IMR-90 (cell line): ENCODE measurements around the gene BACE1. TPM values are rescaled to one million over a fixed set of nuclear protein-coding genes. Genes with fewer than 3 reads are reported as not detected.

Source experiments
- ATAC-seq: fragments of 200-7000 bp; cut with Tn5 transposase; 2 replicates; pipeline ENCODE4 v1.9.1; 2020; ENCODE audit warnings: low read depth, mild to moderate bottlenecking, moderate library complexity
- BruUV-seq: library from RNA; stranded (reverse); fragments of 400-500 nt; replicated peaks from 2 replicates; lab custom pipeline; 2021; lab: Mats Ljungman, UMichigan
- CTCF ChIA-PET: fragments of 300-600 bp; formaldehyde crosslinking; extraction: SDS; loops from one replicate; lab custom pipeline; 2021; ENCODE audit warnings: antibody characterized with exemption; lab: Yijun Ruan, JAX
- POLR2A ChIA-PET: fragments of 300-600 bp; sonication (Branson Sonifier 250); formaldehyde crosslinking; loops from one replicate; lab custom pipeline; 2022; ENCODE audit warnings: antibody characterized with exemption; ENCODE audit not compliant: unreplicated experiment; lab: Charles Lee
- DNase-seq: peaks from one replicate; pipeline ENCODE4 v3.0.0; 2013
- H2AFZ ChIP-seq: replicated peaks from 2 replicates; pipeline ENCODE3; 2013; ENCODE audit warnings: low read length, mild to moderate bottlenecking; ENCODE audit not compliant: poor library complexity
- H2AK5ac ChIP-seq: 2 replicates; pipeline ENCODE4 v1.6.1; 2013; ENCODE audit warnings: low read depth, low read length, inconsistent platforms
- H2AK9ac ChIP-seq: replicated peaks from 2 replicates; pipeline ENCODE3; 2013; ENCODE audit warnings: mild to moderate bottlenecking, low read depth, low read length, moderate library complexity; ENCODE audit not compliant: poor library complexity
- H2BK120ac ChIP-seq: 2 replicates; pipeline ENCODE4 v1.6.1; 2013; ENCODE audit warnings: low read depth, low read length, inconsistent platforms
- H2BK15ac ChIP-seq: 3 replicates; pipeline ENCODE4 v1.6.1; 2013; ENCODE audit warnings: low read depth, low read length, inconsistent platforms
- H2BK20ac ChIP-seq: 2 replicates; pipeline ENCODE4 v1.6.1; 2013; ENCODE audit warnings: low read depth, mild to moderate bottlenecking, inconsistent platforms, low read length, moderate library complexity
- H2BK5ac ChIP-seq: 2 replicates; pipeline ENCODE4 v1.6.1; 2013; ENCODE audit warnings: mild to moderate bottlenecking, low read depth, low read length, inconsistent platforms; ENCODE audit not compliant: poor library complexity, severe bottlenecking
- H3K14ac ChIP-seq: replicated peaks from 2 replicates; pipeline ENCODE4 v1.6.1; 2013; ENCODE audit warnings: low read depth, low read length, inconsistent platforms
- H3K18ac ChIP-seq: 2 replicates; pipeline ENCODE4 v1.6.1; 2013; ENCODE audit warnings: low read depth, low read length, control low read depth
- H3K23ac ChIP-seq: 2 replicates; pipeline ENCODE4 v1.6.1; 2013; ENCODE audit warnings: low read depth, low read length, inconsistent platforms
- H3K27ac ChIP-seq: 2 replicates; pipeline ENCODE4 v1.5.1; 2013; ENCODE audit warnings: mild to moderate bottlenecking, control low read depth, low read length; ENCODE audit not compliant: insufficient read depth
- H3K27me3 ChIP-seq: 2 replicates; pipeline ENCODE4 v1.6.1; 2013; ENCODE audit warnings: low read length; ENCODE audit not compliant: control insufficient read depth, insufficient read depth
- H3K36me3 ChIP-seq: 2 replicates; pipeline ENCODE4 v1.6.1; 2013; ENCODE audit warnings: low read length, mixed read lengths; ENCODE audit not compliant: control insufficient read depth, insufficient read depth
- H3K4ac ChIP-seq: 2 replicates; pipeline ENCODE4 v1.6.1; 2013; ENCODE audit warnings: low read depth, low read length, inconsistent platforms
- H3K4me1 ChIP-seq: 2 replicates; pipeline ENCODE4 v1.6.1; 2013; ENCODE audit warnings: low read length, mixed read lengths; ENCODE audit not compliant: control insufficient read depth, insufficient read depth
- H3K4me2 ChIP-seq: 2 replicates; pipeline ENCODE4 v1.6.1; 2013; ENCODE audit warnings: low read depth, mild to moderate bottlenecking, control low read depth, low read length, moderate library complexity
- H3K4me3 ChIP-seq: 2 replicates; pipeline ENCODE4 v1.5.1; 2013; ENCODE audit warnings: low read depth, mild to moderate bottlenecking, control low read depth, low read length, moderate library complexity; ENCODE audit not compliant: insufficient read depth
- H3K56ac ChIP-seq: 2 replicates; pipeline ENCODE4 v1.6.1; 2013; ENCODE audit warnings: low read length, inconsistent platforms; ENCODE audit not compliant: insufficient read depth; ENCODE audit errors: extremely low read depth
- H3K79me1 ChIP-seq, 2 experiments: 2 replicates each; pipeline ENCODE4 v1.6.1; 2013; ENCODE audit warnings: low read length in 2 of 2, inconsistent platforms in 1 of 2, low read depth in 1 of 2
- H3K9ac ChIP-seq: 2 replicates; pipeline ENCODE4 v1.6.1; 2013; ENCODE audit warnings: low read depth, low read length, control low read depth
- H3K9me1 ChIP-seq: 2 replicates; pipeline ENCODE4 v1.6.1; 2013; ENCODE audit warnings: low read length, inconsistent platforms; ENCODE audit not compliant: insufficient read depth
- H3K9me3 ChIP-seq: 2 replicates; pipeline ENCODE4 v1.6.1; 2013; ENCODE audit warnings: low read length; ENCODE audit not compliant: control insufficient read depth, insufficient read depth
- H4K20me1 ChIP-seq: 2 replicates; pipeline ENCODE4 v1.6.1; 2013; ENCODE audit warnings: low read length, inconsistent platforms; ENCODE audit not compliant: insufficient read depth
- H4K5ac ChIP-seq: 2 replicates; pipeline ENCODE4 v1.6.1; 2013; ENCODE audit warnings: mild to moderate bottlenecking, low read depth, low read length, control low read depth
- H4K8ac ChIP-seq, 2 experiments: 2 replicates each; pipeline ENCODE4 v1.6.1; 2013; ENCODE audit warnings: low read depth in 2 of 2, low read length in 2 of 2, control low read depth in 1 of 2, inconsistent platforms in 1 of 2
- H4K91ac ChIP-seq: 2 replicates; pipeline ENCODE4 v1.6.1; 2013; ENCODE audit warnings: low read depth, low read length, inconsistent platforms; ENCODE audit not compliant: insufficient read depth
- MAZ ChIP-seq: IDR thresholded peaks from 2 replicates; pipeline ENCODE4 v1.6.1; 2012; ENCODE audit warnings: low read depth, mild to moderate bottlenecking, low read length, improper control_type of control experiment, moderate library complexity, borderline replicate concordance
- MXI1 ChIP-seq: IDR thresholded peaks from 2 replicates; pipeline ENCODE4 v1.6.1; 2012; ENCODE audit warnings: low read depth, mild to moderate bottlenecking, low read length, moderate library complexity, borderline replicate concordance
- RAD21 ChIP-seq: IDR thresholded peaks from 2 replicates; pipeline ENCODE4 v1.6.1; 2012; ENCODE audit warnings: low read length, improper control_type of control experiment
- RFX5 ChIP-seq: IDR thresholded peaks from 2 replicates; pipeline ENCODE4 v1.8.0; 2012; ENCODE audit warnings: low read depth, mild to moderate bottlenecking, low read length, moderate library complexity
- WGBS, 2 experiments: methylation state at CpG; one replicate each; pipeline versions ENCODE4 v1.1.5 to v1.1.7; 2013; ENCODE audit warnings: missing lambda C conversion rate in 2 of 2; ENCODE audit not compliant: insufficient read length in 1 of 2; ENCODE audit errors: extremely low coverage in 2 of 2; 5-methylcytosine and 5-hydroxymethylcytosine counted together
- dilution Hi-C: fragments of 300-500 bp; cut with HindIII; formaldehyde crosslinking; loops from one replicate; pipeline ENCODE4 v1.14.3; 2018; ENCODE audit warnings: low sequenced_read_pairs; ENCODE audit not compliant: unreplicated experiment
- in situ Hi-C: fragments of 300-500 bp; cut with MboI; formaldehyde crosslinking; loops from 3 replicates; pipeline ENCODE4 v1.14.3; 2019; ENCODE audit warnings: low sequenced_read_pairs, inconsistent platforms, mixed read lengths
- intact Hi-C: fragments of 100-400 bp; cut with micrococcal nuclease; formaldehyde crosslinking; loops from 2 replicates; pipeline ENCODE4 v1.10.0; 2022
- polyA plus RNA-seq, 3 experiments: library from polyadenylated mRNA; depleted of rRNA; stranded (reverse); fragments of >200 nt; gene quantifications; 2 replicates each; pipeline ENCODE4 v1.2.3, GENCODE V29; 2012; ENCODE audit warnings: low replicate concordance in 1 of 3
- total RNA-seq: library from RNA; depleted of rRNA; stranded (reverse); fragments of >200 nt; gene quantifications from 2 replicates; pipeline ENCODE4 v1.2.3, GENCODE V29; 2012
- TF ChIP-seq, protein P1 (sequence below): fragments of 150-350 bp; IDR thresholded peaks from 2 replicates; pipeline ENCODE4 v1.6.1; 2016; ENCODE audit warnings: low read depth, mild to moderate bottlenecking, low read length, moderate library complexity, borderline replicate concordance
- TF ChIP-seq, protein P2 (sequence below): conservative IDR thresholded peaks from 2 replicates; pipeline ENCODE4 v1.5.1; 2012; ENCODE audit warnings: mild to moderate bottlenecking, low read depth, low read length, improper control_type of control experiment

Gene BACE1
- total and polyA plus RNA-seq, 2 of the 4 experiments (the other 2 are of a cell fraction) = 27.6 to 50.6 TPM

DNA sequence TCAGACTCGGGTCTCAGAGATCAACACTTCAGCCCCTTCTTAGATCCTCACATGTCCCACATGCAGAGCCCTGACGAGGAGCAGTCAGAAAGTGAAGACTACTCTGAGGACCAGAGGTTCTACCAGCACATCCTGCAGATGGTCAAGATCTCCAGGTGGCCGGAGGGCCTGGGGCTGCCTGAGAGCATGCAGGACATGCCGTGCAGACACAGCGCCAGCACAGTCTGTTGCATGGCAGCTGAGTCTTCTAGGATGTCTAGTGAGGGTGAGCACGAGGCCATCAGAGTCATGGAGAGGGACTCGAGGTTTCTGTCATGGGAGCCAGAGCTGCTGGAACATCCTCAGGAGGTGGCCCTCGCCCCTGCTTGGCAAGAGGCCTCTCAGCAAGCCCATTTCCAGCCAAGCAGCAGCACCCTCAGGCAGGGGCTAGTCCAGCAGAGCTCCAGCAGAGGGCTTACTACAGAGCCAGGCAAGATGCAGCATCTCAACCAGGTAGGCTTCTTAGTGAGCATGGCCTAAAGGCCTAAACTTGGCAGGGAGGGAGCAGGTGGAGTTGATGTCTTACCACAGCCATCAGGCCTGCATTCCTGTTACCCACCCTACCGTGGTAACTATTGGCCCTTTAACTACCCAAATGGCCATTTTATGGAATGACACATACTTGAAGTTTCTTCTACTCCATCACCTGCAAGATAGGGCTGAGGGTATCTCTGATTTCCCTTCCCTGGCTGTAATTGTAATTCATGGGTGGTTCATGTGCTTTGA is 40.3 kb upstream of the BACE1 start:
- TF ChIP-seq MXI1 (no peak), RFX5 (no peak), MAZ (no peak), RAD21 (no peak)
- TF ChIP-seq, protein P1, sequence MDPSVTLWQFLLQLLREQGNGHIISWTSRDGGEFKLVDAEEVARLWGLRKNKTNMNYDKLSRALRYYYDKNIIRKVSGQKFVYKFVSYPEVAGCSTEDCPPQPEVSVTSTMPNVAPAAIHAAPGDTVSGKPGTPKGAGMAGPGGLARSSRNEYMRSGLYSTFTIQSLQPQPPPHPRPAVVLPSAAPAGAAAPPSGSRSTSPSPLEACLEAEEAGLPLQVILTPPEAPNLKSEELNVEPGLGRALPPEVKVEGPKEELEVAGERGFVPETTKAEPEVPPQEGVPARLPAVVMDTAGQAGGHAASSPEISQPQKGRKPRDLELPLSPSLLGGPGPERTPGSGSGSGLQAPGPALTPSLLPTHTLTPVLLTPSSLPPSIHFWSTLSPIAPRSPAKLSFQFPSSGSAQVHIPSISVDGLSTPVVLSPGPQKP = no peak
- TF ChIP-seq, protein P2, sequence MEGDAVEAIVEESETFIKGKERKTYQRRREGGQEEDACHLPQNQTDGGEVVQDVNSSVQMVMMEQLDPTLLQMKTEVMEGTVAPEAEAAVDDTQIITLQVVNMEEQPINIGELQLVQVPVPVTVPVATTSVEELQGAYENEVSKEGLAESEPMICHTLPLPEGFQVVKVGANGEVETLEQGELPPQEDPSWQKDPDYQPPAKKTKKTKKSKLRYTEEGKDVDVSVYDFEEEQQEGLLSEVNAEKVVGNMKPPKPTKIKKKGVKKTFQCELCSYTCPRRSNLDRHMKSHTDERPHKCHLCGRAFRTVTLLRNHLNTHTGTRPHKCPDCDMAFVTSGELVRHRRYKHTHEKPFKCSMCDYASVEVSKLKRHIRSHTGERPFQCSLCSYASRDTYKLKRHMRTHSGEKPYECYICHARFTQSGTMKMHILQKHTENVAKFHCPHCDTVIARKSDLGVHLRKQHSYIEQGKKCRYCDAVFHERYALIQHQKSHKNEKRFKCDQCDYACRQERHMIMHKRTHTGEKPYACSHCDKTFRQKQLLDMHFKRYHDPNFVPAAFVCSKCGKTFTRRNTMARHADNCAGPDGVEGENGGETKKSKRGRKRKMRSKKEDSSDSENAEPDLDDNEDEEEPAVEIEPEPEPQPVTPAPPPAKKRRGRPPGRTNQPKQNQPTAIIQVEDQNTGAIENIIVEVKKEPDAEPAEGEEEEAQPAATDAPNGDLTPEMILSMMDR = no peak
- ATAC-seq (no peak), DNase-seq (no peak)
- Histone ChIP-seq H3K27me3 (no peaks in the 10 kb centered on the region), H3K79me1 (peaks cover 0 to 23% of the 10 kb centered on the region in 2 experiments; a peak in 2 of 4 replicates), H4K20me1 (0 out of 2 replicates have a peak, but pooled peaks cover 3% of the 10 kb centered on the region), H3K56ac (no peak overlapping the region), H3K9ac (no peak overlapping the region), H3K4me3 (no peak overlapping the region), H2AK5ac (no peak overlapping the region), H4K5ac (no peak overlapping the region), H3K36me3 (peaks cover 46% of the 10 kb centered on the region), H3K9me1 (no peaks in the 10 kb centered on the region; the same call in 1 of the 2 replicates), H2AK9ac (no peak overlapping the region), H2AFZ (no peak overlapping the region), H3K4me1 (no peaks in the 10 kb centered on the region), H3K23ac (no peak overlapping the region), H2BK15ac (no peak overlapping the region), H3K4ac (no peak overlapping the region), H3K4me2 (no peak overlapping the region), H3K18ac (no peak overlapping the region), H4K91ac (no peak overlapping the region), H4K8ac (no peak overlapping the region), H3K9me3 (no peaks in the 10 kb centered on the region), H2BK20ac (no peak overlapping the region), H2BK5ac (no peak overlapping the region), H2BK120ac (no peak overlapping the region), H3K27ac (no peak overlapping the region), H3K14ac (no peak overlapping the region)
- POLR2A ChIA-PET = interaction anchor here (0.6 kb wide), 1 partner anchor 21 kb away, joined by 5 read pairs; no protein-coding TSS in a partner anchor
- no TSS peak for BruUV-seq
- dilution Hi-C loops (no loop called here), intact Hi-C loops (no loop called here), in situ Hi-C loops (loop anchor here (25.0 kb wide), 1 partner anchor 1006 kb away; the partner anchor contains the start of gene UBE4A)
- WGBS, 2 experiments = 97% methylated on average over 5 of the region's 9 CpGs; no CpG with 5 or more reads in 1 of the 2 experiments
- CTCF ChIA-PET = interaction anchor here (1.3 kb wide), 1 partner anchor 9 kb away, joined by 3 read pairs; no protein-coding TSS in a partner anchor
